GM12891 (cell line): ENCODE measurements around the gene SLC22A4. TPM values are rescaled to one million over a fixed set of nuclear protein-coding genes. Genes with fewer than 3 reads are reported as not detected.

ENCODE experiments used
- DNase-seq: peaks from one replicate; pipeline ENCODE4 v3.0.0; 2011; ENCODE audit warnings: low spot score; ENCODE audit not compliant: insufficient read length
- FAIRE-seq: peaks from 2 replicates; lab custom pipeline; 2011; peaks lifted over from hg19 to GRCh38; lab: Jason Lieb, UNC
- PAX5 ChIP-seq: IDR thresholded peaks from 2 replicates; pipeline ENCODE4 v1.6.1; 2011; ENCODE audit warnings: low read length, moderate library complexity, mild to moderate bottlenecking; ENCODE audit not compliant: insufficient read depth, severe bottlenecking
- POLR2A ChIP-seq: IDR thresholded peaks from 2 replicates; pipeline ENCODE4 v1.6.1; 2011; ENCODE audit warnings: low read depth, low read length, control low read depth
- POLR2AphosphoS5 ChIP-seq: IDR thresholded peaks from 2 replicates; pipeline ENCODE4 v1.6.1; 2011; ENCODE audit warnings: low read depth, low read length, control low read depth
- POU2F2 ChIP-seq: IDR thresholded peaks from 2 replicates; pipeline ENCODE4 v1.6.1; 2011; ENCODE audit warnings: low read depth, mild to moderate bottlenecking, control low read depth, low read length, moderate library complexity
- SPI1 ChIP-seq: IDR thresholded peaks from 2 replicates; pipeline ENCODE4 v1.6.1; 2011; ENCODE audit warnings: low read depth, low read length, control low read depth
- TAF1 ChIP-seq: IDR thresholded peaks from 2 replicates; pipeline ENCODE4 v1.6.1; 2011; ENCODE audit warnings: low read depth, low read length, control low read depth
- polyA plus RNA-seq: library from polyadenylated mRNA; unstranded; fragments of >200 nt; gene quantifications from one replicate; pipeline ENCODE4 v1.2.1, GENCODE V29; 2012; ENCODE audit warnings: low read depth, missing spikeins, inconsistent platforms; ENCODE audit not compliant: missing spikeins

Gene SLC22A4
- polyA plus RNA-seq = not detected

GRCh38 chr5:132293992-132294727, at the start of gene SLC22A4:
Gene SLC22A4 (plus strand): TSS chr5:132294394. CDS start chr5:132294617, 223 bp downstream.
- DNase-seq (peak; percentile 82), FAIRE-seq (peak; percentile 72)
- TF ChIP-seq SPI1 (no peak), POLR2A (no peak)

- DNase-seq (no peak), FAIRE-seq (no peak)
- no peak for TF ChIP-seq TAF1
- no peak for TF ChIP-seq POU2F2
- no peak for TF ChIP-seq POLR2A
- no peak for TF ChIP-seq POLR2AphosphoS5
- no peak for TF ChIP-seq PAX5
- no peak for TF ChIP-seq SPI1
Measured at GRCh38 chr5:132245593-132245992, 48.6 kb upstream of the SLC22A4 start.

GRCh38 chr5:132246806-132247205, 47.4 kb upstream of the SLC22A4 start:
- TF ChIP-seq POU2F2 (no peak), SPI1 (no peak), PAX5 (no peak), POLR2AphosphoS5 (no peak), POLR2A (no peak), TAF1 (no peak)
- no peak for FAIRE-seq
- DNase-seq = no peak

- TF ChIP-seq POU2F2 (no peak), SPI1 (no peak), POLR2AphosphoS5 (no peak), POLR2A (no peak), TAF1 (no peak), PAX5 (no peak)
- DNase-seq = no peak
- FAIRE-seq = no peak
Measured at GRCh38 chr5:132250547-132250946, 43.6 kb upstream of the SLC22A4 start.

- DNase-seq = no peak
- no peak for FAIRE-seq
- TF ChIP-seq POU2F2 (no peak), POLR2A (no peak)
Measured at GRCh38 chr5:132251220-132251725, 42.9 kb upstream of the SLC22A4 start.

GRCh38 chr5:132253008-132253441, 41.2 kb upstream of the SLC22A4 start:
- no peak for FAIRE-seq
- no peak for TF ChIP-seq PAX5
- TF ChIP-seq SPI1 = no peak
- no peak for TF ChIP-seq POU2F2
- TF ChIP-seq TAF1 = no peak
- TF ChIP-seq POLR2AphosphoS5 = no peak
- TF ChIP-seq POLR2A = no peak
- DNase-seq = no peak

- DNase-seq (peak; percentile 1), FAIRE-seq (no peak)
- TF ChIP-seq POLR2AphosphoS5 = no peak
- no peak for TF ChIP-seq PAX5
- no peak for TF ChIP-seq POLR2A
- no peak for TF ChIP-seq POU2F2
- no peak for TF ChIP-seq TAF1
- no peak for TF ChIP-seq SPI1
Measured at GRCh38 chr5:132253452-132254320, 40.5 kb upstream of the SLC22A4 start.

- FAIRE-seq = no peak
Measured at GRCh38 chr5:132254321-132254977, 39.7 kb upstream of the SLC22A4 start.

GRCh38 chr5:132256086-132256782, 38.0 kb upstream of the SLC22A4 start:
- FAIRE-seq (no peak), DNase-seq (no peak)
- TF ChIP-seq SPI1 = no peak

More at GRCh38 chr5:132254321-132254977, 39.7 kb upstream of the SLC22A4 start:
- no peak for TF ChIP-seq PAX5
- no peak for TF ChIP-seq TAF1
- TF ChIP-seq POLR2AphosphoS5 = no peak
- TF ChIP-seq SPI1 = no peak
- TF ChIP-seq POLR2A = no peak
- TF ChIP-seq POU2F2 = no peak
- DNase-seq = no peak
